ENCODE results near the gene CPZ. TPM values are rescaled to one million over a fixed set of nuclear protein-coding genes. Genes with fewer than 3 reads are reported as not detected.
"Not testable (repeated sequence)": the region's sequence is repeated elsewhere in the genome, so short reads cannot be mapped to it uniquely, and the experiment has no call there.

The CPZ gene
- total and polyA plus RNA-seq, 8 donors: 0.09 to 0.86 (median 0.23) TPM

- ATAC-seq: peak in 1 of 4 donors; percentile 23
- intact Hi-C loops (cut with DNase I); H3K27me3 ChIP-seq; H3K36me3 ChIP-seq; H3K4me1 ChIP-seq; H3K4me3 ChIP-seq; FAIRE-seq; H3K9me3 ChIP-seq; H3K27ac ChIP-seq: not testable (repeated sequence)
- peak in 2 of 6 donors; percentile 10 to 55 for DNase-seq
- WGBS, 2 donors: 45 to 52% methylated on average over 2 of the region's 6 CpGs
Measured at GRCh38 chr4:8631896-8632295, 39.3 kb downstream of the CPZ start.

- H3K4me1 ChIP-seq; intact Hi-C loops (cut with DNase I); H3K9me3 ChIP-seq; H3K27ac ChIP-seq; H3K36me3 ChIP-seq; FAIRE-seq; H3K4me3 ChIP-seq; H3K27me3 ChIP-seq; ATAC-seq: not testable (repeated sequence)
- DNase-seq: peak in 1 of 6 donors; percentile 32
- WGBS, 2 donors: 74 to 75% methylated on average over 5 of the region's 11 CpGs
Measured at GRCh38 chr4:8634773-8635172, 42.2 kb downstream of the CPZ start.

GRCh38 chr4:8635897-8636554 is 43.5 kb downstream of the CPZ start:
- FAIRE-seq; H3K9me3 ChIP-seq; H3K36me3 ChIP-seq; H3K27ac ChIP-seq; H3K4me1 ChIP-seq; H3K27me3 ChIP-seq; intact Hi-C loops (cut with DNase I); H3K4me3 ChIP-seq; DNase-seq: not testable (repeated sequence)
- 21% methylated on average over 3 of the region's 29 CpGs; no CpG with 5 or more reads in 1 of the 2 donors for WGBS, 2 donors
- ATAC-seq: peak in 3 of 4 donors; percentile 59 to 75 (median 66)

- intact Hi-C loops (cut with DNase I): no loop called here
- Histone ChIP-seq H3K4me3 (no peak overlapping the region), H3K4me1 (no peaks in the 10 kb centered on the region), H3K27me3 (no peaks in the 10 kb centered on the region), H3K9me3 (no peaks in the 10 kb centered on the region), H3K27ac (no peak overlapping the region), H3K36me3 (no peaks in the 10 kb centered on the region)
- no peak for TF ChIP-seq CTCF (IDR thresholded peaks at IDR 0.05)
- ATAC-seq: no peak
- no peak for DNase-seq
- WGBS, 2 donors: 48 to 65% methylated on average over 2 of the region's 2 CpGs
- FAIRE-seq: no peak
Measured at GRCh38 chr4:8637456-8637984, 45.0 kb downstream of the CPZ start.

GRCh38 chr4:8639021-8639420 is 46.5 kb downstream of the CPZ start:
- no peaks in the 10 kb centered on the region for H3K27me3 ChIP-seq
- H3K36me3 ChIP-seq: no peaks in the 10 kb centered on the region
- peak in 1 of 6 donors; percentile 29 for DNase-seq
- no peak for TF ChIP-seq CTCF (IDR thresholded peaks at IDR 0.05)
- no peak for FAIRE-seq
- no peak for ATAC-seq
- no peaks in the 10 kb centered on the region for H3K4me1 ChIP-seq
- intact Hi-C loops (cut with DNase I): no loop called here
- H3K4me3 ChIP-seq: no peak overlapping the region
- 34 to 52% methylated on average over 10 of the region's 10 CpGs for WGBS, 2 donors
- no peak overlapping the region for H3K27ac ChIP-seq
- no peaks in the 10 kb centered on the region for H3K9me3 ChIP-seq

- H3K27me3 ChIP-seq: no peaks in the 10 kb centered on the region
- no peak overlapping the region for H3K27ac ChIP-seq
- ATAC-seq (no peak), DNase-seq (no peak), FAIRE-seq (no peak)
- H3K9me3 ChIP-seq: no peaks in the 10 kb centered on the region
- intact Hi-C loops (cut with DNase I): no loop called here
- no peaks in the 10 kb centered on the region for H3K4me1 ChIP-seq
- H3K4me3 ChIP-seq: no peak overlapping the region
- TF ChIP-seq CTCF (IDR thresholded peaks at IDR 0.05): no peak
- no peaks in the 10 kb centered on the region for H3K36me3 ChIP-seq
- WGBS, 2 donors: 61 to 75% methylated on average over 26 of the region's 26 CpGs
Measured at GRCh38 chr4:8639777-8640720, 47.5 kb downstream of the CPZ start.

All from pancreas (tissue), 10 donors.